ENCODE data around the gene RPUSD2. TPM values are rescaled to one million over a fixed set of nuclear protein-coding genes. Genes with fewer than 3 reads are reported as not detected.

The RPUSD2 gene
- total and polyA plus RNA-seq, 12 donors, result 5.7 to 20.7 (median 11.8) TPM

- H3K4me3 ChIP-seq, result no peak overlapping the region
- H3K36me3 ChIP-seq (replicated peaks in 1 of 2), result no peaks in the 10 kb centered on the region
- H3K4me1 ChIP-seq (replicated peaks in 1 of 2), result peaks cover 5 to 7% of the 10 kb centered on the region in 2 donors
- H3K27ac ChIP-seq, result no peak overlapping the region
- intact Hi-C loops (cut with DNase I), result no loop called here
- TF ChIP-seq CTCF (IDR thresholded peaks at IDR 0.05), result no peak
- TF ChIP-seq POLR2A (IDR thresholded peaks at IDR 0.05), result no peak
- DNase-seq, result no peak
- peaks cover 3% of the 10 kb centered on the region for H3K27me3 ChIP-seq
- H3K9me3 ChIP-seq (replicated peaks in 1 of 3), result no peaks in the 10 kb centered on the region
- WGBS, 4 donors, result 67 to 94% (median 86%) methylated on average over 4 of the region's 4 CpGs
Measured at GRCh38 chr15:40598672-40599071, 29.6 kb downstream of the RPUSD2 start.

GRCh38 chr15:40600956-40601355 lies 31.9 kb downstream of the RPUSD2 start:
- Histone ChIP-seq H3K36me3 (replicated peaks in 1 of 2) (no peaks in the 10 kb centered on the region), H3K4me3 (no peak overlapping the region), H3K27me3 (peaks cover 3% of the 10 kb centered on the region), H3K9me3 (replicated peaks in 1 of 3) (no peaks in the 10 kb centered on the region), H3K27ac (no peak overlapping the region), H3K4me1 (replicated peaks in 1 of 2) (no peaks in the 10 kb centered on the region)
- TF ChIP-seq POLR2A (IDR thresholded peaks at IDR 0.05) (no peak), CTCF (IDR thresholded peaks at IDR 0.05) (no peak)
- DNase-seq, result no peak
- intact Hi-C loops (cut with DNase I), result loop anchor here in 1 of 2 donors (10.0 kb wide), 1 partner anchor 284 kb away; no protein-coding TSS in a partner anchor
- 93 to 96% (median 93%) methylated on average over 12 of the region's 12 CpGs for WGBS, 4 donors

- DNase-seq, result no peak
- intact Hi-C loops (cut with DNase I), result loop anchor here in 1 of 2 donors (10.0 kb wide), 1 partner anchor 281 kb away; no protein-coding TSS in a partner anchor
- no peaks in the 10 kb centered on the region for H3K4me1 ChIP-seq (replicated peaks in 1 of 2)
- H3K36me3 ChIP-seq (replicated peaks in 1 of 2), result no peaks in the 10 kb centered on the region
- TF ChIP-seq CTCF (IDR thresholded peaks at IDR 0.05) (no peak), POLR2A (IDR thresholded peaks at IDR 0.05) (no peak)
- H3K27ac ChIP-seq, result no peak overlapping the region
- H3K27me3 ChIP-seq, result no peaks in the 10 kb centered on the region
- H3K9me3 ChIP-seq (replicated peaks in 1 of 3), result no peaks in the 10 kb centered on the region
- H3K4me3 ChIP-seq, result no peak overlapping the region
Measured at GRCh38 chr15:40603935-40604334, 34.8 kb downstream of the RPUSD2 start.

DNA sequence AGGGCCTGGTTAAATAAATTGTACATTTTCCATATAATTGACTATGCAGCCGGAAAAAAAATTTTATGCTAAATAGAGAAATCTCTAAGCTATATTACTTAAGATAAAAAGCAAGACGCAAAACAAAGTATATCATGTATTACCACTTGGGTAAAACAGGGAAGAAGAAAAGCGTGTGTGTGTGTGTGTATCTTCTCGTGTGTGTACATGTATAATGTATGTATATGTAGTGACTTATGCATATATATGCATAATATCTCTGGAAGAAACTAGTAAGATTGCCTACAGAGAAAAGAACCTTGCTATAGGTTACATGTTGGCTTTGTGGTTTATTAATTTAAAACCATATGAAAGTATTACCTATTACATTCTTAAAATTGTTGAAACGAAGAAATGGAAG lies 44.0 kb downstream of the RPUSD2 start:
- TF ChIP-seq POLR2A (IDR thresholded peaks at IDR 0.05), result no peak
- no peak for TF ChIP-seq CTCF (IDR thresholded peaks at IDR 0.05)
- Histone ChIP-seq H3K27ac (no peak overlapping the region), H3K4me3 (no peak overlapping the region), H3K9me3 (replicated peaks in 1 of 3) (no peaks in the 10 kb centered on the region), H3K36me3 (replicated peaks in 1 of 2) (no peaks in the 10 kb centered on the region), H3K4me1 (replicated peaks in 1 of 2) (no peaks in the 10 kb centered on the region), H3K27me3 (no peaks in the 10 kb centered on the region)
- no peak for DNase-seq
- WGBS, 4 donors, result 77 to 95% (median 88%) methylated on average over 5 of the region's 5 CpGs
- intact Hi-C loops (cut with DNase I), result no loop called here
